Stromal cell of bone marrow (primary cell): ENCODE measurements around the gene KCNC4.
A peak's percentile ranks its signal among the peaks of the same experiment; 100 is the strongest.

ENCODE experiments used
- DNase-seq: peaks from one replicate; pipeline ENCODE4 v3.0.0-alpha.2; 2012; ENCODE audit warnings: low read depth

KCNC4 gene

GRCh38 chr1:110188035-110188618, 22.0 kb upstream of the KCNC4 start:
- DNase-seq, result peak; percentile 44

- no peak for DNase-seq
These were observed 20.9 kb upstream of the KCNC4 start for GRCh38 chr1:110189181-110189580.

GRCh38 chr1:110190282-110190929, 19.7 kb upstream of the KCNC4 start:
- no peak for DNase-seq

GRCh38 chr1:110192541-110192940, 17.6 kb upstream of the KCNC4 start:
- DNase-seq, result no peak

- no peak for DNase-seq
These were observed 14.9 kb upstream of the KCNC4 start for GRCh38 chr1:110195196-110195595.

GRCh38 chr1:110196917-110197765, 13.0 kb upstream of the KCNC4 start:
- DNase-seq, result no peak

GRCh38 chr1:110197905-110198629, 12.0 kb upstream of the KCNC4 start:
- DNase-seq, result no peak

- DNase-seq, result no peak
These were observed 11.4 kb upstream of the KCNC4 start for GRCh38 chr1:110198746-110199145.

- DNase-seq, result no peak
These were observed 9.9 kb upstream of the KCNC4 start for GRCh38 chr1:110200190-110200589.

GRCh38 chr1:110200666-110201065, 9.4 kb upstream of the KCNC4 start:
- DNase-seq, result no peak

- no peak for DNase-seq
These were observed 8.8 kb upstream of the KCNC4 start for GRCh38 chr1:110201157-110201825.

GRCh38 chr1:110203021-110203661, 7.0 kb upstream of the KCNC4 start:
- peak; percentile 48 for DNase-seq

- no peak for DNase-seq
These were observed 5.0 kb upstream of the KCNC4 start for GRCh38 chr1:110205156-110205555.

GRCh38 chr1:110205591-110206155, 4.4 kb upstream of the KCNC4 start:
- DNase-seq, result no peak

GRCh38 chr1:110206261-110206920, 3.7 kb upstream of the KCNC4 start:
- no peak for DNase-seq

GRCh38 chr1:110207831-110208230, 2.3 kb upstream of the KCNC4 start:
- no peak for DNase-seq

- no peak for DNase-seq
These were observed 1.0 kb upstream of the KCNC4 start for GRCh38 chr1:110208916-110209645.

- DNase-seq, result no peak
These were observed 736 bp downstream of the KCNC4 start for GRCh38 chr1:110210604-110211495.
